ENCODE measurements around the gene C9orf152. TPM values are rescaled to one million over a fixed set of nuclear protein-coding genes. Genes with fewer than 3 reads are reported as not detected.

The C9orf152 gene
- polyA plus RNA-seq, 6 donors from 2014 or later = not detected

GRCh38 chr9:110160123-110160522, 47.8 kb downstream of the C9orf152 start:
- no peaks in the 10 kb centered on the region for H3K9me3 Mint-ChIP-seq
- DNase-seq = no peak
- H3K27ac Mint-ChIP-seq = peak overlapping the region in 4 of 6 donors; percentile 31 to 88 (median 63)
- no peaks in the 10 kb centered on the region for H3K27me3 Mint-ChIP-seq
- H3K36me3 Mint-ChIP-seq = peaks cover 10 to 29% of the 10 kb centered on the region in 2 donors
- ATAC-seq (ENCODE audit: low read depth in 2 of 2) = no peak
- peak overlapping the region in 3 of 8 donors; percentile 10 to 14 (median 12) for H3K4me3 Mint-ChIP-seq
- H3K4me1 Mint-ChIP-seq = peaks cover 74 to 80% (median 74%) of the 10 kb centered on the region in 3 donors

GRCh38 chr9:110157823-110158664, 49.9 kb downstream of the C9orf152 start:
- H3K4me3 Mint-ChIP-seq = peak overlapping the region in 5 of 8 donors; percentile 57 to 75 (median 68)
- ATAC-seq (ENCODE audit: low read depth in 2 of 2) = no peak
- peaks cover 10 to 23% of the 10 kb centered on the region in 2 donors for H3K36me3 Mint-ChIP-seq
- H3K4me1 Mint-ChIP-seq = peaks cover 76 to 96% (median 81%) of the 10 kb centered on the region in 3 donors
- no peak for DNase-seq
- peak overlapping the region in 4 of 6 donors; percentile 49 to 91 (median 68) for H3K27ac Mint-ChIP-seq
- H3K27me3 Mint-ChIP-seq = no peaks in the 10 kb centered on the region
- H3K9me3 Mint-ChIP-seq = peaks cover 0 to 2% (median 0%) of the 10 kb centered on the region in 7 donors

- H3K9me3 Mint-ChIP-seq = peaks cover 0 to 2% (median 0%) of the 10 kb centered on the region in 7 donors
- H3K27ac Mint-ChIP-seq = peak overlapping the region in 3 of 6 donors; percentile 27 to 91 (median 66)
- no peaks in the 10 kb centered on the region for H3K27me3 Mint-ChIP-seq
- DNase-seq (peak; percentile 44), ATAC-seq (ENCODE audit: low read depth in 2 of 2) (peak; percentile 77 to 89)
- peaks cover 77 to 100% (median 85%) of the 10 kb centered on the region in 3 donors for H3K4me1 Mint-ChIP-seq
- H3K4me3 Mint-ChIP-seq = peak overlapping the region in 7 of 8 donors; percentile 59 to 83 (median 75)
- peaks cover 10 to 19% of the 10 kb centered on the region in 2 donors for H3K36me3 Mint-ChIP-seq
These were observed 51.1 kb downstream of the C9orf152 start for GRCh38 chr9:110156902-110157301.

GRCh38 chr9:110156416-110156815, 51.5 kb downstream of the C9orf152 start:
- peak overlapping the region in 5 of 6 donors; percentile 27 to 91 (median 83) for H3K27ac Mint-ChIP-seq
- peak overlapping the region in 7 of 8 donors; percentile 4 to 83 (median 69) for H3K4me3 Mint-ChIP-seq
- peaks cover 77 to 100% (median 85%) of the 10 kb centered on the region in 3 donors for H3K4me1 Mint-ChIP-seq
- H3K36me3 Mint-ChIP-seq = peaks cover 10 to 20% of the 10 kb centered on the region in 2 donors
- no peak for ATAC-seq (ENCODE audit: low read depth in 2 of 2)
- H3K27me3 Mint-ChIP-seq = no peaks in the 10 kb centered on the region
- H3K9me3 Mint-ChIP-seq = peaks cover 0 to 2% (median 0%) of the 10 kb centered on the region in 7 donors
- no peak for DNase-seq

GRCh38 chr9:110155751-110156150, 52.2 kb downstream of the C9orf152 start:
- Mint-ChIP-seq H3K9me3 (peaks cover 0 to 2% (median 0%) of the 10 kb centered on the region in 7 donors), H3K36me3 (peaks cover 6 to 26% of the 10 kb centered on the region in 2 donors), H3K27ac (peak overlapping the region in 3 of 6 donors; percentile 47 to 91 (median 83)), H3K4me1 (peaks cover 77 to 100% (median 84%) of the 10 kb centered on the region in 3 donors), H3K4me3 (peak overlapping the region in 4 of 8 donors; percentile 59 to 80 (median 75)), H3K27me3 (no peaks in the 10 kb centered on the region)
- ATAC-seq (ENCODE audit: low read depth in 2 of 2) = no peak
- no peak for DNase-seq

- H3K27ac Mint-ChIP-seq = peak overlapping the region in 3 of 6 donors; percentile 76 to 91 (median 91)
- peak overlapping the region in 3 of 8 donors; percentile 30 to 82 (median 62) for H3K4me3 Mint-ChIP-seq
- H3K27me3 Mint-ChIP-seq = no peaks in the 10 kb centered on the region
- peaks cover 78 to 100% (median 84%) of the 10 kb centered on the region in 3 donors for H3K4me1 Mint-ChIP-seq
- peaks cover 0 to 8% (median 2%) of the 10 kb centered on the region in 7 donors for H3K9me3 Mint-ChIP-seq
- DNase-seq (no peak), ATAC-seq (ENCODE audit: low read depth in 2 of 2) (no peak)
- H3K36me3 Mint-ChIP-seq = peaks cover 11 to 26% of the 10 kb centered on the region in 2 donors
These were observed 54.5 kb downstream of the C9orf152 start for GRCh38 chr9:110153431-110153830.

- peak overlapping the region; percentile 91 to 98 (median 94) for H3K27ac Mint-ChIP-seq
- ATAC-seq (ENCODE audit: low read depth in 2 of 2) (peak; percentile 22 to 25), DNase-seq (peak; percentile 52)
- H3K4me3 Mint-ChIP-seq = peak overlapping the region in 7 of 8 donors; percentile 55 to 89 (median 82)
- H3K9me3 Mint-ChIP-seq = peaks cover 0 to 8% (median 2%) of the 10 kb centered on the region in 7 donors
- H3K27me3 Mint-ChIP-seq = no peaks in the 10 kb centered on the region
- peaks cover 80 to 100% (median 84%) of the 10 kb centered on the region in 3 donors for H3K4me1 Mint-ChIP-seq
- peaks cover 11 to 26% of the 10 kb centered on the region in 2 donors for H3K36me3 Mint-ChIP-seq
These were observed 55.1 kb downstream of the C9orf152 start for GRCh38 chr9:110152704-110153374.

Other genes starting within 250 kb of the C9orf152 start
- 10 to 100 TPM; 43.3 to 76.8 (median 58.8) TPM for gene TXN, start 48.3 kb upstream of the C9orf152 start, polyA plus RNA-seq (ENCODE audit: low read depth in 6 of 6)
- not detected for gene TXNDC8, start 129.7 kb upstream of the C9orf152 start, polyA plus RNA-seq (ENCODE audit: low read depth in 6 of 6)